Iris pigment epithelial cell (primary cell): ENCODE data around the gene ITPKB.
"Not testable (repeated sequence)": the region's sequence is repeated elsewhere in the genome, so short reads cannot be mapped to it uniquely, and the experiment has no call there.

Experiments
- DNase-seq: peaks from one replicate; pipeline ENCODE4 v3.0.0-alpha.2; 2011; ENCODE audit warnings: low read depth

ITPKB gene

GRCh38 chr1:226738995-226739695 is at the start of gene ITPKB:
ITPKB (minus strand) TSS chr1:226739282; CDS start chr1:226737458, 1,824 bp downstream.
- DNase-seq = peak; percentile 72

GRCh38 chr1:226787638-226788037 is 48.6 kb upstream of the ITPKB start:
- DNase-seq = no peak

- DNase-seq = no peak
Observed at GRCh38 chr1:226787071-226787470, 48.0 kb upstream of the ITPKB start.

GRCh38 chr1:226786550-226786949 is 47.5 kb upstream of the ITPKB start:
- DNase-seq = no peak

GRCh38 chr1:226785805-226786204 is 46.7 kb upstream of the ITPKB start:
- no peak for DNase-seq

GRCh38 chr1:226784081-226785049 is 45.3 kb upstream of the ITPKB start:
- no peak for DNase-seq

GRCh38 chr1:226782845-226783601 is 43.9 kb upstream of the ITPKB start:
- no peak for DNase-seq

GRCh38 chr1:226781937-226782609 is 43.0 kb upstream of the ITPKB start:
- no peak for DNase-seq

- no peak for DNase-seq
Observed at GRCh38 chr1:226779561-226779960, 40.5 kb upstream of the ITPKB start.

GRCh38 chr1:226778657-226779058 is 39.6 kb upstream of the ITPKB start:
- peak; percentile 96 for DNase-seq

GRCh38 chr1:226776975-226777374 is 37.9 kb upstream of the ITPKB start:
- DNase-seq = no peak

GRCh38 chr1:226776066-226776465 is 37.0 kb upstream of the ITPKB start:
- DNase-seq = no peak

GRCh38 chr1:226772446-226773139 is 33.5 kb upstream of the ITPKB start:
- DNase-seq = no peak

GRCh38 chr1:226767170-226767569 is 28.1 kb upstream of the ITPKB start:
- DNase-seq = not testable (repeated sequence)

- DNase-seq = no peak
Observed at GRCh38 chr1:226766565-226766964, 27.5 kb upstream of the ITPKB start.

GRCh38 chr1:226764533-226764932 is 25.5 kb upstream of the ITPKB start:
- no peak for DNase-seq

- peak; percentile 89 for DNase-seq
Observed at GRCh38 chr1:226763905-226764264, 24.8 kb upstream of the ITPKB start.

- no peak for DNase-seq
Observed at GRCh38 chr1:226762988-226763904, 24.2 kb upstream of the ITPKB start.

GRCh38 chr1:226762055-226762454 is 23.0 kb upstream of the ITPKB start:
- DNase-seq = no peak

GRCh38 chr1:226761322-226761721 is 22.2 kb upstream of the ITPKB start:
- peak; percentile 15 for DNase-seq
